Measurements from ENCODE around the gene TAL1. TPM values are rescaled to one million over a fixed set of nuclear protein-coding genes. Genes with fewer than 3 reads are reported as not detected.
"Not testable (repeated sequence)": the region's sequence is repeated elsewhere in the genome, so short reads cannot be mapped to it uniquely, and the experiment has no call there.

The TAL1 gene
- total and polyA plus RNA-seq, 2 of the 13 experiments (the other 11 are each of a cell fraction or from before 2014, with no cell fraction given) = 0.05 TPM; not detected in 1

- TF ChIP-seq MAFG (CRISPR knock-in tag; IDR thresholded peaks at IDR 0.05) (no peak), ZNF556 (CRISPR knock-in tag; IDR thresholded peaks at IDR 0.05; ENCODE audit: borderline replicate concordance) (no peak), KDM5B (CRISPR knock-in tag; IDR thresholded peaks at IDR 0.05; ENCODE audit: borderline replicate concordance) (no peak)
Observed at GRCh38 chr1:47276850-47277249, 44.8 kb upstream of the TAL1 start (continued).

- DNase-seq (ENCODE audit: low spot score); in situ Hi-C loops (cut with HindIII; ENCODE audit: extremely low pct_ligation_motif_present, low pct_unique_long_range_greater_than_20kb); BruUV-seq (replicated peaks); H3K4me1 ChIP-seq (ENCODE audit: insufficient read depth, low read length); POLR2A ChIA-PET; H3K79me2 ChIP-seq (ENCODE audit: insufficient read depth, low read length); H3K27me3 ChIP-seq (ENCODE audit: control insufficient read depth in 1 of 2, insufficient read depth in 2 of 2, low read length in 2 of 2); H3K4me3 ChIP-seq (replicated peaks in 1 of 3; ENCODE audit: insufficient read depth in 1 of 3, low read depth in 2 of 3, low read length in 3 of 3); H3K4me2 ChIP-seq (ENCODE audit: low read depth, low read length); intact Hi-C loops (cut with micrococcal nuclease; ENCODE audit: unreplicated experiment); H4K20me1 ChIP-seq (ENCODE audit: insufficient read depth, low read length); H3K27ac ChIP-seq (ENCODE audit: extremely low read length, insufficient read depth, low read length); ATAC-seq; H3K9ac ChIP-seq (ENCODE audit: insufficient read depth, low read depth, low read length); CTCF ChIA-PET (ENCODE audit: low intra/inter-chr PET ratio, low total read pairs); H2AFZ ChIP-seq (ENCODE audit: low read length); H3K9me3 ChIP-seq (ENCODE audit: low read length); FAIRE-seq: not testable (repeated sequence)
- WGBS (ENCODE audit: low lambda C conversion rate) = 96% methylated on average over 7 of the region's 7 CpGs
- peaks cover 7 to 57% of the 10 kb centered on the region in 2 experiments for H3K36me3 ChIP-seq (replicated peaks in 1 of 2; ENCODE audit: control insufficient read depth in 1 of 2, insufficient read depth in 2 of 2, low read length in 2 of 2)
Observed at GRCh38 chr1:47275811-47276210, 43.8 kb upstream of the TAL1 start.

DNA sequence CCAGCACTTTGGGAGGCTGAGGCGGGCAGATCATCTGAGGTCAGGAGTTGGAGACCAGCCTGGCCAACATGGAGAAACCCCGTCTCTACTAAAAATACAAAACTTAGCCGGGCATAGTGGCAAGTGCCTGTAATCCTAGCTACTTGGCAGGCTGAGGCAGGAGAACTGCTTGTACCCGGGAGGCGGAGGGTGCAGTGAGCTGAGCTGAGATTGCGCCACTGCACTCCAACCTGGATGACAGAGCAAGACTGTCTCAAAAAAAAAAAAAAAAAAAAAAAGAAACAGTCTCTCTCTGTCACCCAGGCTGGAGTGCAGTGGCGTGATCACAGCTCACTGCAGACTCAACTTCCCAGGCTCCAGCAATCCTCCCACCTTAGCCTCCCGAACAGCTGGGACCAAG, 33.5 kb upstream of the TAL1 start:
- H3K4me1 ChIP-seq (ENCODE audit: insufficient read depth, low read length); CTCF ChIA-PET (ENCODE audit: low intra/inter-chr PET ratio, low total read pairs); in situ Hi-C loops (cut with HindIII; ENCODE audit: extremely low pct_ligation_motif_present, low pct_unique_long_range_greater_than_20kb); H4K20me1 ChIP-seq (ENCODE audit: insufficient read depth, low read length); H3K4me3 ChIP-seq (replicated peaks in 1 of 3; ENCODE audit: insufficient read depth in 1 of 3, low read depth in 2 of 3, low read length in 3 of 3); intact Hi-C loops (cut with micrococcal nuclease; ENCODE audit: unreplicated experiment); H3K9ac ChIP-seq (ENCODE audit: insufficient read depth, low read depth, low read length); DNase-seq (ENCODE audit: low spot score); H3K4me2 ChIP-seq (ENCODE audit: low read depth, low read length); ATAC-seq; FAIRE-seq; H2AFZ ChIP-seq (ENCODE audit: low read length); H3K27ac ChIP-seq (ENCODE audit: extremely low read length, insufficient read depth, low read length); H3K79me2 ChIP-seq (ENCODE audit: insufficient read depth, low read length); BruUV-seq (replicated peaks); H3K27me3 ChIP-seq (ENCODE audit: control insufficient read depth in 1 of 2, insufficient read depth in 2 of 2, low read length in 2 of 2); H3K9me3 ChIP-seq (ENCODE audit: low read length): not testable (repeated sequence)
- WGBS (ENCODE audit: low lambda C conversion rate) = 91% methylated on average over 8 of the region's 8 CpGs
- POLR2A ChIA-PET = interaction anchor here (1.8 kb wide), 1 partner anchor 73 kb away, joined by 6 read pairs; no protein-coding TSS in a partner anchor
- peaks cover 11 to 39% of the 10 kb centered on the region in 2 experiments for H3K36me3 ChIP-seq (replicated peaks in 1 of 2; ENCODE audit: control insufficient read depth in 1 of 2, insufficient read depth in 2 of 2, low read length in 2 of 2)
